ENCODE data around the gene APBA1. TPM values are rescaled to one million over a fixed set of nuclear protein-coding genes. Genes with fewer than 3 reads are reported as not detected.

The APBA1 gene
- total and polyA plus RNA-seq, 2 of the 8 experiments (the other 6 are each of a cell fraction or from before 2014, with no cell fraction given) = 0.36 to 0.60 TPM

GRCh38 chr9:69433968-69434367 lies 238.2 kb downstream of the APBA1 start:
- H2BK15ac ChIP-seq (ENCODE audit: low read length) = no peak overlapping the region
- CTCF ChIA-PET (ENCODE audit: partially characterized antibody) = interaction anchor here (1.0 to 2.7 kb wide), 4 partner anchors 9 to 115 kb away, joined by 3 to 26 read pairs (median 6); no protein-coding TSS in a partner anchor
- H3K79me2 ChIP-seq (ENCODE audit: control insufficient read depth in 1 of 2, insufficient read depth in 2 of 2, low read length in 2 of 2) = no peaks in the 10 kb centered on the region
- no peaks in the 10 kb centered on the region for H3K79me1 ChIP-seq (ENCODE audit: low read depth, low read length)
- no peak overlapping the region for H2BK5ac ChIP-seq (ENCODE audit: low read depth, low read length)
- H4K8ac ChIP-seq (ENCODE audit: extremely low read depth, insufficient read depth, low read length) = no peak overlapping the region
- H4K5ac ChIP-seq (ENCODE audit: insufficient read length, low read depth, low read length) = no peak overlapping the region
- no peak overlapping the region for H2AFZ ChIP-seq (ENCODE audit: low read length)
- FAIRE-seq (no peak), DNase-seq (ENCODE audit: low read depth in 1 of 2, low spot score in 2 of 2) (no peak)
- H3K4me2 ChIP-seq (ENCODE audit: insufficient read depth in 1 of 2, low read depth in 2 of 2, low read length in 2 of 2) = no peak overlapping the region
- no peak overlapping the region for H3K23ac ChIP-seq (ENCODE audit: insufficient read length)
- no peak overlapping the region for H2AK5ac ChIP-seq (ENCODE audit: low read depth, low read length)
- H4K20me1 ChIP-seq (replicated peaks in 1 of 2; ENCODE audit: control insufficient read depth in 1 of 2, insufficient read depth in 2 of 2, low read length in 2 of 2) = no peaks in the 10 kb centered on the region
- H3K36me3 ChIP-seq (ENCODE audit: control insufficient read depth in 2 of 4, insufficient read depth in 4 of 4, low read length in 3 of 4) = no peaks in the 10 kb centered on the region
- H3K4me1 ChIP-seq (replicated peaks in 1 of 4; ENCODE audit: control insufficient read depth in 3 of 4, insufficient read depth in 4 of 4, low read length in 3 of 4) = no peaks in the 10 kb centered on the region
- no peak overlapping the region for H3K4me3 ChIP-seq (ENCODE audit: extremely low read depth in 1 of 4, insufficient read depth in 2 of 4, low read depth in 3 of 4, low read length in 4 of 4)
- no peaks in the 10 kb centered on the region for H3K27me3 ChIP-seq (replicated peaks in 1 of 4; ENCODE audit: control insufficient read depth in 3 of 4, extremely low read depth in 1 of 4, insufficient read depth in 3 of 4, low read length in 3 of 4)
- no peak overlapping the region for H2BK20ac ChIP-seq (ENCODE audit: low read length)
- WGBS, 2 experiments (ENCODE audit: extremely low coverage in 1 of 2, insufficient coverage in 1 of 2, insufficient read length in 1 of 2, insufficient replicate concordance in 2 of 2, low coverage in 1 of 2, low lambda C conversion rate in 2 of 2, missing lambda C conversion rate in 1 of 2) = 92% methylated on average over 5 of the region's 6 CpGs; no CpG with 5 or more reads in 1 of the 2 experiments
- H2BK12ac ChIP-seq (ENCODE audit: low read depth, low read length) = no peak overlapping the region
- no peaks in the 10 kb centered on the region for H3K23me2 ChIP-seq (ENCODE audit: low read depth, low read length)
- no peak overlapping the region for H3K56ac ChIP-seq (replicated peaks; ENCODE audit: insufficient read length, low read depth, low read length)
- no peaks in the 10 kb centered on the region for H3K9me3 ChIP-seq (ENCODE audit: insufficient read depth in 2 of 2, low read depth in 1 of 2, low read length in 1 of 2)
- H4K91ac ChIP-seq (replicated peaks; ENCODE audit: insufficient read length, low read length) = no peak overlapping the region
- H3K4ac ChIP-seq (replicated peaks; ENCODE audit: insufficient read length, low read depth, low read length) = no peak overlapping the region
- no peak overlapping the region for H3K9ac ChIP-seq (replicated peaks in 1 of 4; ENCODE audit: extremely low read depth in 1 of 4, low read depth in 3 of 4, low read length in 3 of 4)
- H3K27ac ChIP-seq (ENCODE audit: low read depth, low read length) = no peak overlapping the region
- no peak overlapping the region for H3K18ac ChIP-seq (ENCODE audit: extremely low read depth, low read length)
- POLR2A ChIA-PET (ENCODE audit: partially characterized antibody) = interaction anchor here (0.8 kb wide), 1 partner anchor 29 kb away, joined by 3 read pairs; no protein-coding TSS in a partner anchor
- TF ChIP-seq SIN3A (conservative IDR thresholded peaks at IDR 0.05 in 1 of 2, IDR thresholded peaks at IDR 0.05 in 1 of 2; ENCODE audit: low read depth in 1 of 2, low read length in 2 of 2) (no peak), PHF8 (conservative IDR thresholded peaks at IDR 0.05; ENCODE audit: low read depth, low read length) (no peak)
- no peak overlapping the region for H3K14ac ChIP-seq (ENCODE audit: insufficient read length)
- no peak overlapping the region for H2BK120ac ChIP-seq (replicated peaks; ENCODE audit: low read depth, low read length)

Measured in H1 (cell line).